VCaP (cell line): ENCODE results near the gene NFASC.

Experiments
- H3K27ac ChIP-seq: fragments of 450-650 bp; 2 replicates; pipeline ENCODE4 v1.5.1; 2017
- CTCF ChIP-seq: fragments of 450-650 bp; conservative IDR thresholded peaks from 2 replicates; pipeline ENCODE4 v1.5.1; 2017; ENCODE audit warnings: mild to moderate bottlenecking, moderate library complexity

The NFASC gene

DNA sequence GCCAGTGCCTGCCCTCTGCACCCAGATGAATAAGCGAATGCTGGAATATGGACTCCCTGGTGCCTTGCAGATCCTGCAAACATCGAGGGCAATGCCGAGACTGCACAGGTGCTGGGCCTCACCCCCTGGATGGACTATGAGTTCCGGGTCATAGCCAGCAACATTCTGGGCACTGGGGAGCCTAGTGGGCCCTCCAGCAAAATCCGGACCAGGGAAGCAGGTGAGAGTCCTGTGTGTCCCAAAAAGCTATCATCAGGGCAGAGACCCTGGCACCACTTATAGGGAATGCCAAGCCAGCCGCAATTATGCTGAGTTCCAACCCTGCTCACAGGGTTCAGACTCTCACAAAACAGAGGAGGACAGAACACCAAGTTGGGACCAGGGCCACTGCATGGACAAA is 196.4 kb downstream of the NFASC start:
- TF ChIP-seq CTCF: no peak

GRCh38 chr1:205068001-205068400 is 197.3 kb downstream of the NFASC start:
- no peak overlapping the region for H3K27ac ChIP-seq
- no peak for TF ChIP-seq CTCF

More for the DNA sequence above, 196.4 kb downstream of the NFASC start:
- H3K27ac ChIP-seq: no peak overlapping the region

GRCh38 chr1:205068457-205069040 is 197.9 kb downstream of the NFASC start:
- TF ChIP-seq CTCF: no peak
- no peak overlapping the region for H3K27ac ChIP-seq

DNA sequence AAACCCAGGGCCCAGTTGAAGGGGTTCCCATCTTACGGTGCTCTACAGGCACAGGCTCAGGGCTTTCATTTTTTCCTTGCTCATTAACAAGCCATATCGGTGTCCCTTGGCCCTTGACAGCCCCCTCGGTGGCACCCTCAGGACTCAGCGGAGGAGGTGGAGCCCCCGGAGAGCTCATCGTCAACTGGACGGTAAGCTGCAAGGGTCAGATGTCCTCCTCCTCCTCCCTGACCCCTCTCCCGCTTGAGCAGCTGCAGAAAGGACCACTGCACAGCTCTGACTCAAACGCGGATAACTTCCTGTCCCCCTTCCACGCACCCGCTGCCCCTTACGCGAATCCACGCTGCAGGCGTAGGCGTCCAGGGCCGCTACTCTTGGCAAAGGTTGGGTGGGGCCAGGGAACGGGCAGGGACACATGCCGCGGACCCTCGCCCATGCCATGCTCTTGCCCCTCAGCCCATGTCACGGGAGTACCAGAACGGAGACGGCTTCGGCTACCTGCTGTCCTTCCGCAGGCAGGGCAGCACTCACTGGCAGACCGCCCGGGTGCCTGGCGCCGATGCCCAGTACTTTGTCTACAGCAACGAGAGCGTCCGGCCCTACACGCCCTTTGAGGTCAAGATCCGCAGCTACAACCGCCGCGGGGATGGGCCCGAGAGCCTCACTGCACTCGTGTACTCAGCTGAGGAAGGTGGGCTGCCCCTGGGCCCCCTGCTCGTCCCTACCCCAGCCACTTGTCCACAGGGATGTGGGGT is 198.9 kb downstream of the NFASC start:
- no peak overlapping the region for H3K27ac ChIP-seq
- no peak for TF ChIP-seq CTCF

DNA sequence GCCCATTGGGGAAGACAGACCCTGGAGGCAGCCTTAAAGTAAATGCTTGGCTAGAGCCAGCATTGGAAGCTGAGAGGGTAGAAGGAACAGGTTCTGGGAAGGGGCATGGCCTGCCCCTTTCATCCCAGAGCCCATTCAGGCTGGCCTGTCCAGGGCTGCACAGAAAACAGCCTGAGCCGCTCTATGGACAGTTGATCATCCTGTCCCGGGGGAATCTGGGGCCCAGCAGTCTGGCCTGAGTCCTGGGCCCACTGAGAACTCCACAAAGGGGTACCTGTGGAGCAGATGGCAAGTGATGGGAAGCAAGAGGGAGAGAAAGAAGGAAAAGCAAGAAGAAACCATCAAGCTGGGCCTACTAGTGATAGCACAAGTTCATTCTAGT is 200.4 kb downstream of the NFASC start:
- TF ChIP-seq CTCF: no peak
- no peak overlapping the region for H3K27ac ChIP-seq

DNA sequence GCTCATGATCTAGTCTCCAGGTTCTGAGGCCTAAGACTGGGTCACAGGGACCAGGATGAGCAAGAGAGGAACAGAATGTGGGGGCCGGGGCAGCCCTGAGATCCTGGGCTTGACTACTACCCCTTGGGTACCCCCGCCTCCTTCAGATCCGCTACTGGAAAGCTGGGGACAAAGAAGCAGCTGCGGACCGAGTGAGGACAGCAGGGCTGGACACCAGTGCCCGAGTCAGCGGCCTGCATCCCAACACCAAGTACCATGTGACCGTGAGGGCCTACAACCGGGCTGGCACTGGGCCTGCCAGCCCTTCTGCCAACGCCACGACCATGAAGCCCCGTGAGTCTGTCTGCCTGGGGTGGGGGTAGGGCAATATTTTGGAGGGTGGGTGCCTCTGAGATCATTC is 201.1 kb downstream of the NFASC start:
- H3K27ac ChIP-seq: no peak overlapping the region
- TF ChIP-seq CTCF: no peak

DNA sequence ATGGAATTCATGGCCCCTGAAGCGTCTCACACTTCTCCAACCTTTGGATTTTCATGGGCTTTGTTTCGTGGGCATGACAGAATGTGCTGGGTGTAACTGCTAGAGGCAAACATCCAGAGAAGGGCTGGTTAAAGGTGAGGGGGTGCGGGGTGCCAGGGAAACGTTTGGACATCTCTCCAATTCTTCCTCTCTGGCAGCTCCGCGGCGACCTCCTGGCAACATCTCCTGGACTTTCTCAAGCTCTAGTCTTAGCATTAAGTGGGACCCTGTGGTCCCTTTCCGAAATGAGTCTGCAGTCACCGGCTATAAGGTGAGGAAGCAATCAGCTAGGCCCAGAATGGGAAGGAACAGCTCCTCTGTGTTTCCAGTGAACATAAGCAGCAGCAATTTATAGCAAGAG is 201.6 kb downstream of the NFASC start:
- TF ChIP-seq CTCF: no peak
- H3K27ac ChIP-seq: no peak overlapping the region
